ENCODE results near the gene GNG10.

Gene GNG10

DNA sequence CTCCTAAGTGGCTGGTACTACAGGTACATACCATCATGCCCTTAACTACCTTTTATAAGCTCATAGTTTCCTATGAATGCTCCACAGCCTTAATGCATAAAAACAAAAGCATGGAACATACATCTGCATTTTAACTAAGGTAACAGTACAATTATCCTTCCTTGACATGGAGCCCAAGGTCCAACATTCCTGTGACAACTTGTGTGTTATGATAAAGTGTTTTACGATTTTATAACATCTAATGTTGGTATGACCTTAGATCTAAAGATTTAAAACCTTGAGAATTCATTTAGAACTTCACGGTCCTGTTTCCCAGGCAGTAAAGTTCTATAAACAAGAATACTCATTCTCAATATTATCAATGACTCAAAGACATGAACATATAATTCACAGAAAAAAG, 43.1 kb downstream of the GNG10 start:
- no peak for TF ChIP-seq EP300 (IDR thresholded peaks at IDR 0.05; ENCODE audit: borderline replicate concordance)
- no peak for TF ChIP-seq RAD21 (IDR thresholded peaks at IDR 0.05; ENCODE audit: low read depth)
- no peak for TF ChIP-seq CREB1 (IDR thresholded peaks at IDR 0.05; ENCODE audit: low read depth)
- no peak for TF ChIP-seq TAF1 (IDR thresholded peaks at IDR 0.05; ENCODE audit: low read depth)
- TF ChIP-seq NFIC (IDR thresholded peaks at IDR 0.05), result no peak
- TF ChIP-seq YY1 (IDR thresholded peaks at IDR 0.05; ENCODE audit: low read depth), result no peak
- TF ChIP-seq TEAD4 (IDR thresholded peaks at IDR 0.05), result no peak
- TF ChIP-seq, protein P1, sequence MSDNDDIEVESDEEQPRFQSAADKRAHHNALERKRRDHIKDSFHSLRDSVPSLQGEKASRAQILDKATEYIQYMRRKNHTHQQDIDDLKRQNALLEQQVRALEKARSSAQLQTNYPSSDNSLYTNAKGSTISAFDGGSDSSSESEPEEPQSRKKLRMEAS (IDR thresholded peaks at IDR 0.05), result no peak
- no peak for TF ChIP-seq FOXM1 (IDR thresholded peaks at IDR 0.05; ENCODE audit: borderline replicate concordance, low read depth)
- TF ChIP-seq, protein P2, sequence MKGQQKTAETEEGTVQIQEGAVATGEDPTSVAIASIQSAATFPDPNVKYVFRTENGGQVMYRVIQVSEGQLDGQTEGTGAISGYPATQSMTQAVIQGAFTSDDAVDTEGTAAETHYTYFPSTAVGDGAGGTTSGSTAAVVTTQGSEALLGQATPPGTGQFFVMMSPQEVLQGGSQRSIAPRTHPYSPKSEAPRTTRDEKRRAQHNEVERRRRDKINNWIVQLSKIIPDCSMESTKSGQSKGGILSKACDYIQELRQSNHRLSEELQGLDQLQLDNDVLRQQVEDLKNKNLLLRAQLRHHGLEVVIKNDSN (IDR thresholded peaks at IDR 0.05), result no peak
- no peak for TF ChIP-seq TCF12 (IDR thresholded peaks at IDR 0.05; ENCODE audit: low read depth)
- no peak for TF ChIP-seq CEBPB (IDR thresholded peaks at IDR 0.05)

DNA sequence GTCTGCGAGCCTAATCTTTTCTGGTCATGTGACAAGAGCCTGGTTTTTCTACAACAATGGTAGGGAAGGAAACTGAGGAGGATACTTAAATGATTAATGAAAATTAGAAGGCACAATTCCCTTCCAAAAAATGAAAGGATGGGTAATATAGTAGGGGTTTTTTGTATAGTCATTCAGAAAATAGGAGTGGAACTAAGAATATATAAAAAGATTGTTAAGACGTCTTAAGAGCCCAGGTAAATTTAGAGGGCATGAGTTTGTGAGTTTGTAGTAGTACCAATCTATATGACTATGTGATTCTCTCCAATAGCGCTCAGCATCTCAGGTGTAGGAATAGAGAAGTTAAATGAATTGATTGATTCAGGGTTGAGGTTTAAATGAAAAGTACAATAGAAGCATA, 50.1 kb downstream of the GNG10 start:
- TF ChIP-seq TAF1 (IDR thresholded peaks at IDR 0.05; ENCODE audit: low read depth), result no peak
- no peak for TF ChIP-seq CEBPB (IDR thresholded peaks at IDR 0.05)
- no peak for TF ChIP-seq TEAD4 (IDR thresholded peaks at IDR 0.05)
- no peak for TF ChIP-seq YY1 (IDR thresholded peaks at IDR 0.05; ENCODE audit: low read depth)
- TF ChIP-seq, protein P1 (IDR thresholded peaks at IDR 0.05), result no peak
- TF ChIP-seq, protein P3, sequence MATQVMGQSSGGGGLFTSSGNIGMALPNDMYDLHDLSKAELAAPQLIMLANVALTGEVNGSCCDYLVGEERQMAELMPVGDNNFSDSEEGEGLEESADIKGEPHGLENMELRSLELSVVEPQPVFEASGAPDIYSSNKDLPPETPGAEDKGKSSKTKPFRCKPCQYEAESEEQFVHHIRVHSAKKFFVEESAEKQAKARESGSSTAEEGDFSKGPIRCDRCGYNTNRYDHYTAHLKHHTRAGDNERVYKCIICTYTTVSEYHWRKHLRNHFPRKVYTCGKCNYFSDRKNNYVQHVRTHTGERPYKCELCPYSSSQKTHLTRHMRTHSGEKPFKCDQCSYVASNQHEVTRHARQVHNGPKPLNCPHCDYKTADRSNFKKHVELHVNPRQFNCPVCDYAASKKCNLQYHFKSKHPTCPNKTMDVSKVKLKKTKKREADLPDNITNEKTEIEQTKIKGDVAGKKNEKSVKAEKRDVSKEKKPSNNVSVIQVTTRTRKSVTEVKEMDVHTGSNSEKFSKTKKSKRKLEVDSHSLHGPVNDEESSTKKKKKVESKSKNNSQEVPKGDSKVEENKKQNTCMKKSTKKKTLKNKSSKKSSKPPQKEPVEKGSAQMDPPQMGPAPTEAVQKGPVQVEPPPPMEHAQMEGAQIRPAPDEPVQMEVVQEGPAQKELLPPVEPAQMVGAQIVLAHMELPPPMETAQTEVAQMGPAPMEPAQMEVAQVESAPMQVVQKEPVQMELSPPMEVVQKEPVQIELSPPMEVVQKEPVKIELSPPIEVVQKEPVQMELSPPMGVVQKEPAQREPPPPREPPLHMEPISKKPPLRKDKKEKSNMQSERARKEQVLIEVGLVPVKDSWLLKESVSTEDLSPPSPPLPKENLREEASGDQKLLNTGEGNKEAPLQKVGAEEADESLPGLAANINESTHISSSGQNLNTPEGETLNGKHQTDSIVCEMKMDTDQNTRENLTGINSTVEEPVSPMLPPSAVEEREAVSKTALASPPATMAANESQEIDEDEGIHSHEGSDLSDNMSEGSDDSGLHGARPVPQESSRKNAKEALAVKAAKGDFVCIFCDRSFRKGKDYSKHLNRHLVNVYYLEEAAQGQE (IDR thresholded peaks at IDR 0.05; ENCODE audit: low read depth), result no peak
- TF ChIP-seq EP300 (IDR thresholded peaks at IDR 0.05; ENCODE audit: borderline replicate concordance), result no peak
- no peak for TF ChIP-seq EGR1 (IDR thresholded peaks at IDR 0.05)
- TF ChIP-seq CREB1 (IDR thresholded peaks at IDR 0.05; ENCODE audit: low read depth), result no peak
- no peak for TF ChIP-seq NFIC (IDR thresholded peaks at IDR 0.05)
- no peak for TF ChIP-seq ZBTB7A (IDR thresholded peaks at IDR 0.05; ENCODE audit: low read depth)
- no peak for TF ChIP-seq RAD21 (IDR thresholded peaks at IDR 0.05; ENCODE audit: low read depth)
- TF ChIP-seq TCF12 (IDR thresholded peaks at IDR 0.05; ENCODE audit: low read depth), result no peak

DNA sequence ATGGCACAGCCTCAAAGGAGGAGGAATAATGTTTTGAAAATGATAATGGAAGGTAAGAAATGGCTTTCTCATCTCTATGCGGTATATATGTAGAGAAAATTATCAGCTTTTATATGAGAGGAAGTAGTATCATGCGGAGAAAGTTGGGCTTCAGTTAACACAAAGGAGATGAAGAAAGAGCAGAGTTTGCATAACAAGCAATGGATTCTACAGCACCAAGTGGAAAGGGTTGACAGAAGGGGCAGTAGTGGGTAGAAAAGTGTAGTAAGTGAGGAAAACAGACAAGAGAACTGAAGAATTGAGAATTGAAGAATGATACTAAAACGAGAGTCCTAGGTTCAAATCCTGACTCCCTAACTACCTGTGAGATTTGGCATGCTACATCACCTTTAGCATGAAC, 51.0 kb downstream of the GNG10 start:
- TF ChIP-seq NFIC (IDR thresholded peaks at IDR 0.05) (no peak), ZBTB7A (IDR thresholded peaks at IDR 0.05; ENCODE audit: low read depth) (no peak), TCF12 (IDR thresholded peaks at IDR 0.05; ENCODE audit: low read depth) (no peak), CREB1 (IDR thresholded peaks at IDR 0.05; ENCODE audit: low read depth) (no peak), YY1 (IDR thresholded peaks at IDR 0.05; ENCODE audit: low read depth) (no peak), EGR1 (IDR thresholded peaks at IDR 0.05) (no peak), TEAD4 (IDR thresholded peaks at IDR 0.05) (no peak), TAF1 (IDR thresholded peaks at IDR 0.05; ENCODE audit: low read depth) (no peak), FOXM1 (IDR thresholded peaks at IDR 0.05; ENCODE audit: borderline replicate concordance, low read depth) (no peak), RAD21 (IDR thresholded peaks at IDR 0.05; ENCODE audit: low read depth) (no peak), CEBPB (IDR thresholded peaks at IDR 0.05) (no peak), EP300 (IDR thresholded peaks at IDR 0.05; ENCODE audit: borderline replicate concordance) (no peak)
- TF ChIP-seq, protein P3 (IDR thresholded peaks at IDR 0.05; ENCODE audit: low read depth), result no peak
- TF ChIP-seq, protein P1 (IDR thresholded peaks at IDR 0.05), result no peak
- TF ChIP-seq, protein P2 (IDR thresholded peaks at IDR 0.05), result no peak

DNA sequence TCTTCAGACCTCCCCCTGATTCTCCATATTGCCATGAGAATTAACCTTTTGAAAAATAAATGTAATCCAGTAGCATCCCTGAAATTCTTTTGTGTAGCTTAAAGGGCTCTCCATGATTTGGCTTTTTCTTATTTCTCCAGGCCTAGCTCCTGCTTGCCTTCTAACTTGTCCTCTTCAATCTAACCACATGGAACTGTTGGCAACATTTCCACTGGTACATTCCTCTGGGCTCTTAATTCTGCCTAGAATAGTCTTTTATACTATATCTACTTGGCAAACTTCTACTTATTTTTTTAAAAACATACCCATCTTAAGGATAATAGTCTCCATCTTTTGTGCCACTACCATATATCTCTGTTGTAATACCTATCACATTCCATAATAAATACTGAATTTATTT, 54.1 kb downstream of the GNG10 start:
- no peak for TF ChIP-seq YY1 (IDR thresholded peaks at IDR 0.05; ENCODE audit: low read depth)
- no peak for TF ChIP-seq RAD21 (IDR thresholded peaks at IDR 0.05; ENCODE audit: low read depth)
- TF ChIP-seq EGR1 (IDR thresholded peaks at IDR 0.05), result no peak
- TF ChIP-seq, protein P3 (IDR thresholded peaks at IDR 0.05; ENCODE audit: low read depth), result no peak
- TF ChIP-seq NFIC (IDR thresholded peaks at IDR 0.05), result no peak
- TF ChIP-seq TCF12 (IDR thresholded peaks at IDR 0.05; ENCODE audit: low read depth), result no peak

Data from Ishikawa (cell line).